Measurements from ENCODE around the gene CDH15. TPM values are rescaled to one million over a fixed set of nuclear protein-coding genes. Genes with fewer than 3 reads are reported as not detected.

Gene CDH15
- total and polyA plus RNA-seq, 3 donors from 2014 or later = 1.4 to 3.0 (median 2.1) TPM

DNA sequence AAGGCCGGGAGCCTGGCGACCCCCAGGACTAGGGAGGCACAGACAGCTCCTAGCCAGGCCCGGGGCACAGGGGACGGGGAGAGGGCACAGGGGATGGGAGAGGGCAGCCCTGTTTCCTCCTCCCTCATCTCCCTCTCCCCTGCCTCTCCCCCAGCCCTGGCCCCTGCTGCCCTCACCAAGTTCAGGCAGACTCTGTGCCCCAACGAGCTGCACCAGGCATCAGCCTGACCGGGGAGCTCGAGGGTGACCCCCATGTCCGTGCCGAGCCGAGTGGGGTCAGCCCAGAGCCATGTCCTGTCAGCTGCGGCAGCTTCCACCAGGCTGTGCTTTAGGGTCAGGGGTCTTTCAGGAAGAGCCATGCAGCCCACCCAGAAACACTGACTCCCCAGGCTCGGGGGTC is 6.0 kb downstream of the CDH15 start:
- Histone ChIP-seq H3K27me3 (no peaks in the 10 kb centered on the region), H3K36me3 (ENCODE audit: low read depth, missing control alignments) (no peaks in the 10 kb centered on the region), H3K4me3 (no peak overlapping the region), H3K4me1 (no peaks in the 10 kb centered on the region), H3K9me3 (no peaks in the 10 kb centered on the region), H3K27ac (no peak overlapping the region)
- whole genome bisulfite sequencing, 2 donors = 71 to 73% methylated on average over 6 to 12 of the region's 12 CpGs
- DNase-seq = no peak
- intact Hi-C loops (cut with DNase I; ENCODE audit: low total_unique reads) = no loop called here
- TF ChIP-seq, protein P1, sequence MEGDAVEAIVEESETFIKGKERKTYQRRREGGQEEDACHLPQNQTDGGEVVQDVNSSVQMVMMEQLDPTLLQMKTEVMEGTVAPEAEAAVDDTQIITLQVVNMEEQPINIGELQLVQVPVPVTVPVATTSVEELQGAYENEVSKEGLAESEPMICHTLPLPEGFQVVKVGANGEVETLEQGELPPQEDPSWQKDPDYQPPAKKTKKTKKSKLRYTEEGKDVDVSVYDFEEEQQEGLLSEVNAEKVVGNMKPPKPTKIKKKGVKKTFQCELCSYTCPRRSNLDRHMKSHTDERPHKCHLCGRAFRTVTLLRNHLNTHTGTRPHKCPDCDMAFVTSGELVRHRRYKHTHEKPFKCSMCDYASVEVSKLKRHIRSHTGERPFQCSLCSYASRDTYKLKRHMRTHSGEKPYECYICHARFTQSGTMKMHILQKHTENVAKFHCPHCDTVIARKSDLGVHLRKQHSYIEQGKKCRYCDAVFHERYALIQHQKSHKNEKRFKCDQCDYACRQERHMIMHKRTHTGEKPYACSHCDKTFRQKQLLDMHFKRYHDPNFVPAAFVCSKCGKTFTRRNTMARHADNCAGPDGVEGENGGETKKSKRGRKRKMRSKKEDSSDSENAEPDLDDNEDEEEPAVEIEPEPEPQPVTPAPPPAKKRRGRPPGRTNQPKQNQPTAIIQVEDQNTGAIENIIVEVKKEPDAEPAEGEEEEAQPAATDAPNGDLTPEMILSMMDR (IDR thresholded peaks at IDR 0.05) = no peak
- TF ChIP-seq POLR2A (IDR thresholded peaks at IDR 0.05) = no peak

DNA sequence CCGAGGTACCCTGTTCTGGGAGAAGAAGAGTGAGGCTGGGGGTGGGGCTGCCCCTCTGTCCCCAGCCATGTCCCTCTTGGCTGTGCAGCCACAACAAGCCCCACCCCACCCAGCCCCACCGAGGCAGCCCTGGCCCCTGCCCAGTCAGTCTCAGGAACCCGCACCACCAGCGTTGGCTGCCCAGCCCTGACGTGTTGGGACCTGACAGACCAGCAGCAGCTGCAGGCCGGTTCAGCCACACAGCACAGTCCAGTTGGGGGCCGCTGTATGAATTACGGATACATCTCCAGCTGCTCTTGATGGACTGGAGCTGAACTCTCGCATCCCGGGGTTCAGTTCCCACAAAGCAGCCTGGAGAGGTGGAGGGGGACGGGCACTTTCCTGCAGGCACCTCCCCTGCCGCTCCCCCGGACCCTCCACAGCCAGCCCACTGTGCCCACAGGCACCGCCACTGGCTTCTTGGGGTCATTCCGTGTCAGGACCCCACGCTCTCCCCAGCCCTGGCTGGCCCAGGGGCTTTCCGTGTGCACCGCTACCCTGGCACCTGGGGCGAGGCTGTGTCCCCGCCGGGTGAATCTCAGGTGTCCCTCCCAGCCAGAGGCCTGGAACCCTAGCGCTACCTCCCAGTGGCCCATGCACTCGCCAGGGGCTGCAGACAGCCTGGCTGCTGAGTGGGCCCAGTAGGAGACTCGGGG is 7.1 kb downstream of the CDH15 start:
- Histone ChIP-seq H3K9me3 (no peaks in the 10 kb centered on the region), H3K4me1 (no peaks in the 10 kb centered on the region), H3K27me3 (no peaks in the 10 kb centered on the region), H3K27ac (no peak overlapping the region), H3K4me3 (no peak overlapping the region), H3K36me3 (ENCODE audit: low read depth, missing control alignments) (no peaks in the 10 kb centered on the region)
- no peak for TF ChIP-seq POLR2A (IDR thresholded peaks at IDR 0.05)
- TF ChIP-seq, protein P1 (IDR thresholded peaks at IDR 0.05) = no peak
- DNase-seq = no peak
- 80 to 86% methylated on average over 8 to 24 of the region's 24 CpGs for WGBS, 2 donors
- intact Hi-C loops (cut with DNase I; ENCODE audit: low total_unique reads) = no loop called here

DNA sequence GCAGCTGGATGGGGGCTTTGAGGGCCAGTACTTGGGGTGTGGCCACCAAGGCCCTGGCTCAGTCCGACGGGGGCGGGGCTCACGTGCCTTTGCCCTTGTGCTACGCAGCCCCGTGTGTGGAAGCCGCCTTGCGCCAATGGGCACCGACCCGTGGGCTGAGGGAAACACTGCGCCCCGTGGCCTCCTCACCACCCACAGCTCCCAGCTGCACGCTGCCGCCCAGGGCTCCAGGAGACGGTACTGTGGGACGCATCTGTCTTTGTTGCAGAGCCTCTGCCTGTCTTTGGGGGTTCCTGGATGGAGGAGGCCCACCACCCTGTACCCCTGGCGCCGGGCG is 7.6 kb downstream of the CDH15 start:
- TF ChIP-seq, protein P1 (IDR thresholded peaks at IDR 0.05) = no peak
- no peak for TF ChIP-seq POLR2A (IDR thresholded peaks at IDR 0.05)
- Histone ChIP-seq H3K36me3 (ENCODE audit: low read depth, missing control alignments) (no peaks in the 10 kb centered on the region), H3K9me3 (no peaks in the 10 kb centered on the region), H3K4me3 (no peak overlapping the region), H3K27me3 (no peaks in the 10 kb centered on the region), H3K27ac (no peak overlapping the region), H3K4me1 (no peaks in the 10 kb centered on the region)
- intact Hi-C loops (cut with DNase I; ENCODE audit: low total_unique reads) = no loop called here
- WGBS, 2 donors = 80 to 81% methylated on average over 1 to 19 of the region's 19 CpGs
- DNase-seq = no peak

DNA sequence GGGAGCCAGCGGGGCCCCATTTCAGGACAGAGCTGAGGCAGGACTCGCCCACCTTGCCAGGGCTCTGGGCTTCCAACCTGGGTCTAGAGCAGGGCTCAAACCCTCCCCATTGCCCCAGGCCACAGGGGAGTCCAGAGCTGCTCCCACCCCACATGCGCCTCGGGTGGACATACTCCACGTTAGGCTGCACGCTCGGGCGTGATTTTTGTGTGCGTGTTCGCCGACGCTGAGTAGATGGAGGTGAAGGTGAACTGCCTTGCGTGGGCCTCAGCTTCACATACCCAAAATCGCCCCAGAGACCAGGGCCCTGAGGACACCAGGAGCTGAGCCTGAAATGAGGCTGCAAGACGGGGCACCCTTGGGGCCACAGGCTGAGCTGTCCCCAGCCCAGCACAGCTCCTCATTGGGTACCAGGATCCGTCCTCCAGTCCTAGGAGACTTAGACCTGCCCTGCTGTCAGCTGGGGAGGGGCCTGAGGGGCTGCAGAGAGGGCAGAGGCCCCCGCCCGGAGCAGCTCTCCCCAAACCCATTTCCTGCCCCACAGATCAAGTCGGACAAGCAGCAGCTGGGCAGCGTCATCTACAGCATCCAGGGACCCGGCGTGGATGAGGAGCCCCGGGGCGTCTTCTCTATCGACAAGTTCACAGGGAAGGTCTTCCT is 8.2 kb downstream of the CDH15 start:
- no peak for DNase-seq
- no peak overlapping the region for H3K27ac ChIP-seq
- no peaks in the 10 kb centered on the region for H3K27me3 ChIP-seq
- WGBS, 2 donors = 81 to 87% methylated on average over 10 to 25 of the region's 25 CpGs
- intact Hi-C loops (cut with DNase I; ENCODE audit: low total_unique reads) = no loop called here
- H3K9me3 ChIP-seq = no peaks in the 10 kb centered on the region
- H3K36me3 ChIP-seq (ENCODE audit: low read depth, missing control alignments) = no peaks in the 10 kb centered on the region
- no peak overlapping the region for H3K4me3 ChIP-seq
- no peaks in the 10 kb centered on the region for H3K4me1 ChIP-seq
- TF ChIP-seq POLR2A (IDR thresholded peaks at IDR 0.05) = no peak
- TF ChIP-seq, protein P1 (IDR thresholded peaks at IDR 0.05) = no peak

DNA sequence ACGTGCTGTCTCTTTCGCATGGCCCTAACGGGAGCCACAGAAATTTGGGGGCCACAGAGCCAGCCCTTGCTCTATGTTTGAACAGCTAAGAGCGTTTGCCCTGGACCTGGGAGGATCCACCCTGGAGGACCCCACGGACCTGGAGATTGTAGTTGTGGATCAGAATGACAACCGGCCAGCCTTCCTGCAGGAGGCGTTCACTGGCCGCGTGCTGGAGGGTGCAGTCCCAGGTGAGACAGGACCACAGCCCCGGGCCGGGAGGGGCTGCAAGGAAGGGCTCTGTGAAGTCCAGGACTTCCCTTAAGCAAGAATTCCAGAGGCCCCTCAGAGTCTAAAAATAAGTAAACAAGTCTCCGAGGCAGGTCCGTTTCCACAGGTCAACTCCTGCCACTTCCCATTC is 11.9 kb downstream of the CDH15 start:
- no peaks in the 10 kb centered on the region for H3K9me3 ChIP-seq
- H3K27ac ChIP-seq = no peak overlapping the region
- TF ChIP-seq POLR2A (IDR thresholded peaks at IDR 0.05) = no peak
- TF ChIP-seq, protein P1 (IDR thresholded peaks at IDR 0.05) = no peak
- intact Hi-C loops (cut with DNase I; ENCODE audit: low total_unique reads) = no loop called here
- WGBS, 2 donors = 45 to 50% methylated on average over 10 to 13 of the region's 13 CpGs
- DNase-seq = no peak
- H3K4me1 ChIP-seq = no peaks in the 10 kb centered on the region
- H3K4me3 ChIP-seq = no peak overlapping the region
- H3K27me3 ChIP-seq = no peaks in the 10 kb centered on the region
- no peaks in the 10 kb centered on the region for H3K36me3 ChIP-seq (ENCODE audit: low read depth, missing control alignments)
